Keratinocyte (primary cell): ENCODE data around the gene JDP2. TPM values are rescaled to one million over a fixed set of nuclear protein-coding genes. Genes with fewer than 3 reads are reported as not detected.

Experiments used
- DNase-seq: peaks from one replicate; pipeline ENCODE4 v3.0.0-alpha.2; 2011; ENCODE audit warnings: low read depth, missing footprints, low spot score
- FAIRE-seq: peaks from 2 replicates; lab custom pipeline; 2011; peaks lifted over from hg19 to GRCh38; lab: Jason Lieb, UNC
- H2AFZ ChIP-seq: 2 replicates; pipeline ENCODE4 v1.6.0; 2012; ENCODE audit warnings: low read length, control low read depth, inconsistent platforms; ENCODE audit not compliant: control insufficient read depth
- H3K27ac ChIP-seq: 2 replicates; pipeline ENCODE4 v1.5.1; 2011; ENCODE audit warnings: low read length; ENCODE audit not compliant: control insufficient read depth, insufficient read depth
- H3K27me3 ChIP-seq: 3 replicates; pipeline ENCODE4 v1.6.0; 2011; ENCODE audit warnings: low read length; ENCODE audit not compliant: control insufficient read depth, insufficient read depth; ENCODE audit errors: extremely low read depth
- H3K36me3 ChIP-seq, 2 experiments: 2 replicates in 1 of 2; 3 replicates in 1 of 2; pipeline ENCODE4 v1.5.1; 2011; ENCODE audit warnings: low read length in 2 of 2, mild to moderate bottlenecking in 1 of 2; ENCODE audit not compliant: control insufficient read depth in 2 of 2, insufficient read depth in 2 of 2; ENCODE audit errors: extremely low read depth in 1 of 2
- H3K4me1 ChIP-seq: 3 replicates; pipeline ENCODE4 v1.5.1; 2011; ENCODE audit warnings: low read length; ENCODE audit not compliant: control insufficient read depth, insufficient read depth; ENCODE audit errors: extremely low read depth
- H3K4me2 ChIP-seq: 3 replicates; pipeline ENCODE4 v1.6.0; 2011; ENCODE audit warnings: low read depth, low read length; ENCODE audit not compliant: control insufficient read depth, insufficient read depth; ENCODE audit errors: extremely low read depth
- H3K4me3 ChIP-seq, 3 experiments: fragments of 200-600 bp in 1 of 3; sonication (generic) in 1 of 3; 2 replicates in 2 of 3; 3 replicates in 1 of 3; pipeline ENCODE4 v1.5.1; 2011 to 2016; ENCODE audit warnings: low read length in 3 of 3, mild to moderate bottlenecking in 3 of 3, control low read depth in 2 of 3, inconsistent platforms in 1 of 3, low read depth in 1 of 3, mixed read lengths in 1 of 3, mixed run types in 1 of 3, moderate library complexity in 1 of 3; ENCODE audit not compliant: control insufficient read depth in 2 of 3, insufficient read depth in 2 of 3; ENCODE audit errors: extremely low read depth in 1 of 3
- H3K79me2 ChIP-seq: 2 replicates; pipeline ENCODE4 v1.6.0; 2012; ENCODE audit warnings: low read length; ENCODE audit not compliant: control insufficient read depth, insufficient read depth
- H3K9ac ChIP-seq: 3 replicates; pipeline ENCODE4 v1.6.0; 2011; ENCODE audit warnings: low read length; ENCODE audit not compliant: control insufficient read depth, insufficient read depth; ENCODE audit errors: extremely low read depth
- H3K9me1 ChIP-seq: 3 replicates; pipeline ENCODE4 v1.6.0; 2011; ENCODE audit warnings: low read length; ENCODE audit not compliant: control insufficient read depth, insufficient read depth; ENCODE audit errors: extremely low read depth
- H3K9me3 ChIP-seq: 2 replicates; pipeline ENCODE4 v1.5.1; 2012; ENCODE audit warnings: low read depth, low read length; ENCODE audit not compliant: control insufficient read depth
- H4K20me1 ChIP-seq: 3 replicates; pipeline ENCODE4 v1.6.0; 2011; ENCODE audit warnings: low read length; ENCODE audit not compliant: control insufficient read depth, insufficient read depth; ENCODE audit errors: extremely low read depth
- CTCF ChIP-seq, 3 experiments: IDR thresholded peaks in 1 of 3; conservative IDR thresholded peaks in 1 of 3; optimal IDR thresholded peaks in 1 of 3; 2 replicates in 2 of 3; 3 replicates in 1 of 3; pipeline versions ENCODE3 to v1.5.1; 2011; ENCODE audit warnings: low read length in 3 of 3, mild to moderate bottlenecking in 3 of 3, moderate library complexity in 2 of 3, control low read depth in 1 of 3, inconsistent platforms in 1 of 3; ENCODE audit not compliant: insufficient read depth in 2 of 3; ENCODE audit errors: extremely low read depth in 1 of 3
- EZH2 ChIP-seq: IDR thresholded peaks from one replicate; pipeline ENCODE4 v1.6.1; 2012; ENCODE audit warnings: inconsistent platforms, mild to moderate bottlenecking, low read length, moderate library complexity
- dilution Hi-C: fragments of 300-500 bp; cut with MboI; formaldehyde crosslinking; loops from one replicate; pipeline ENCODE4 v1.7.0; 2020; ENCODE audit warnings: low sequenced_read_pairs; ENCODE audit not compliant: extremely low pct_ligation_motif_present
- polyA plus RNA-seq, 5 experiments: library from polyadenylated mRNA; depleted of rRNA in 3 of 5; stranded (reverse) in 3 of 5; stranded (forward) in 1 of 5; unstranded in 1 of 5; fragments of >200 nt; gene quantifications; 1 replicate in 1 of 5; 2 replicates in 3 of 5; 3 replicates in 1 of 5; pipeline versions ENCODE4 v1.2.1 to v1.2.3, GENCODE V29; 2011 to 2012; ENCODE audit warnings: missing spikeins in 2 of 5, low read depth in 1 of 5, low replicate concordance in 1 of 5

Gene JDP2
- polyA plus RNA-seq, 1 donor (not counting 4 experiments of a cell fraction or from before 2014, with no cell fraction given), result 13.5 TPM

DNA sequence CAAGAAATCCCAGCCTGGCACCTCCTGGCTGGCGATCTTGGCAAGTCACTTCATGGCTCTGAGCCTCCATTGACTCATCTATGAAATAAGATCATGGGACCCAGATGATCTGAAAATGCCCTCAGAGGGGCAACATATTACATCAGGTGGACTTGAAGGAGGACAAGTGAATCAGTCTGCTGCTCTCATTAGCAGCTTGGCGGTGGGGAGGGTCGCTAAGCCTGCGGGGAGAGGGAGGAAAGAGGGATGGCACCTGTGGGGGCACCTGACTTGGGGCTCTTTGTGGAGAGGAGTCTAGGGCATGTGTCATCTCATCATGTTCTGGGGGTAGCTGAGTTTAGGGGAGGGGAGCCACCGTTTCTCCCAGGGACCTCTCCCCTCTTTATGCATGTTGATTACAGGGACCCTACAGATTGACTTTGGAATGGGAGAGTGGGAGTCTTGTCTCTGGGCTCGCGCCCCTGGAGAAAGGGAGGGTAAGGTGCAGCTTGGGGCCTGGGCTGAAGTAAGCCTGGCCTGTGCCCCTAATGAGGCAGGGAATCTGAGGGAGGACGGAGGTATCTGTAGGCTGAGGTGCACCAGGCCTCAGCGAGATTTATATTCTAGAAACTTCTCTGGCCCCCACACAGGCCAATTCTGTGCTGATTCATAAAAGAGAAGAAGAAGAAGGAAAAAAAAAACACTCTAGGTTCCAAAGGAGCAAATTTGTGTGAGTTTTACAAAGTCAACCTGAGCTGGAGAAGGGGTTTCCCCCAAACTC lies 65.2 kb downstream of the JDP2 start:
- no peak for FAIRE-seq
- dilution Hi-C loops, result no loop called here
- H3K36me3 ChIP-seq, result no peaks in the 10 kb centered on the region
- H3K4me2 ChIP-seq, result no peak overlapping the region
- no peak for DNase-seq
- TF ChIP-seq CTCF (optimal IDR thresholded peaks at IDR 0.05 in 1 of 3, IDR thresholded peaks at IDR 0.05 in 1 of 3, conservative IDR thresholded peaks at IDR 0.05 in 1 of 3; ENCODE audit: extremely low read depth in 1 of 3, insufficient read depth in 2 of 3, low read length in 3 of 3), result no peak
- TF ChIP-seq EZH2, result no peak
- H3K4me1 ChIP-seq, result no peaks in the 10 kb centered on the region
- H3K79me2 ChIP-seq, result no peaks in the 10 kb centered on the region
- H3K4me3 ChIP-seq, result no peak overlapping the region
- no peak overlapping the region for H3K27ac ChIP-seq
- no peak overlapping the region for H2AFZ ChIP-seq
- H3K9me3 ChIP-seq, result no peaks in the 10 kb centered on the region
- peaks cover 4% of the 10 kb centered on the region for H3K27me3 ChIP-seq
- no peaks in the 10 kb centered on the region for H4K20me1 ChIP-seq
- H3K9me1 ChIP-seq, result no peaks in the 10 kb centered on the region
- H3K9ac ChIP-seq, result no peak overlapping the region

- H3K4me3 ChIP-seq, result no peak overlapping the region
- H3K27ac ChIP-seq, result no peak overlapping the region
- no peaks in the 10 kb centered on the region for H3K79me2 ChIP-seq
- no peak overlapping the region for H3K4me2 ChIP-seq
- peaks cover 4% of the 10 kb centered on the region for H3K27me3 ChIP-seq
- no peaks in the 10 kb centered on the region for H3K9me1 ChIP-seq
- FAIRE-seq (no peak), DNase-seq (no peak)
- no peaks in the 10 kb centered on the region for H3K36me3 ChIP-seq
- H4K20me1 ChIP-seq, result no peaks in the 10 kb centered on the region
- TF ChIP-seq CTCF (optimal IDR thresholded peaks at IDR 0.05 in 1 of 3, IDR thresholded peaks at IDR 0.05 in 1 of 3, conservative IDR thresholded peaks at IDR 0.05 in 1 of 3; ENCODE audit: extremely low read depth in 1 of 3, insufficient read depth in 2 of 3, low read length in 3 of 3) (no peak), EZH2 (no peak)
- H3K4me1 ChIP-seq, result no peaks in the 10 kb centered on the region
- H3K9me3 ChIP-seq, result no peaks in the 10 kb centered on the region
- H2AFZ ChIP-seq, result no peak overlapping the region
- dilution Hi-C loops, result no loop called here
- H3K9ac ChIP-seq, result no peak overlapping the region
Observed at GRCh38 chr14:75493592-75494087, 65.8 kb downstream of the JDP2 start.
